SK-N-SH treated with all-trans-retinoic acid at 6 μM for 48 hours (cell line): ENCODE measurements around the gene SLCO3A1.

ENCODE experiments used
- ATAC-seq: fragments of 200-7000 bp; cut with Tn5 transposase; 3 replicates; pipeline ENCODE4 v1.9.1; 2020; ENCODE audit warnings: mild to moderate bottlenecking, moderate library complexity
- ARNTL ChIP-seq: fragments of 450-650 bp; formaldehyde crosslinking; IDR thresholded peaks from 2 replicates; pipeline ENCODE4 v1.5.0; 2020; ENCODE audit warnings: low read depth, mild to moderate bottlenecking, moderate library complexity, borderline replicate concordance
- BACH2 ChIP-seq: fragments of 250-450 bp; sonication (Bioruptor Pico); IDR thresholded peaks from 2 replicates; pipeline ENCODE4 v1.9.0; 2021; ENCODE audit warnings: mild to moderate bottlenecking, borderline replicate concordance
- ESRRG ChIP-seq: fragments of 250-450 bp; sonication (Bioruptor Pico); IDR thresholded peaks from 2 replicates; pipeline ENCODE4 v1.6.1; 2021; ENCODE audit warnings: mild to moderate bottlenecking
- GLIS3 ChIP-seq: fragments of 250-450 bp; sonication (Bioruptor Pico); IDR thresholded peaks from 2 replicates; pipeline ENCODE4 v1.5.0; 2020; ENCODE audit warnings: mild to moderate bottlenecking, moderate library complexity
- ISL1 ChIP-seq: fragments of 250-450 bp; sonication (Bioruptor Pico); IDR thresholded peaks from 2 replicates; pipeline ENCODE4 v2.1.2; 2022; ENCODE audit warnings: mild to moderate bottlenecking, moderate library complexity
- OSR1 ChIP-seq: fragments of 250-450 bp; sonication (Bioruptor Pico); IDR thresholded peaks from 2 replicates; pipeline ENCODE4 v1.8.0; 2022; ENCODE audit warnings: moderate library complexity, mild to moderate bottlenecking, inconsistent platforms
- PPARA ChIP-seq: fragments of 250-450 bp; sonication (Bioruptor Pico); IDR thresholded peaks from 2 replicates; pipeline ENCODE4 v1.5.0; 2020; ENCODE audit warnings: mild to moderate bottlenecking, borderline replicate concordance
- SNAI2 ChIP-seq: fragments of 250-450 bp; sonication (Bioruptor Pico); IDR thresholded peaks from 2 replicates; pipeline ENCODE4 v1.5.0; 2020; ENCODE audit warnings: mild to moderate bottlenecking, moderate library complexity
- TCF4 ChIP-seq: fragments of 250-450 bp; sonication (Bioruptor Pico); IDR thresholded peaks from 2 replicates; pipeline ENCODE4 v1.8.0; 2021; ENCODE audit warnings: mild to moderate bottlenecking, moderate library complexity, borderline replicate concordance
- TOX ChIP-seq: fragments of 250-450 bp; sonication (Bioruptor Pico); IDR thresholded peaks from 2 replicates; pipeline ENCODE4 v1.8.0; 2021; ENCODE audit warnings: mild to moderate bottlenecking, moderate library complexity, borderline replicate concordance
- ZC3H10 ChIP-seq: fragments of 250-450 bp; sonication (Bioruptor Pico); IDR thresholded peaks from 2 replicates; pipeline ENCODE4 v1.5.1; 2021; ENCODE audit warnings: mild to moderate bottlenecking, moderate library complexity
- ZFP3 ChIP-seq: fragments of 250-450 bp; sonication (Bioruptor Pico); IDR thresholded peaks from 2 replicates; pipeline ENCODE4 v1.5.0; 2020; ENCODE audit warnings: mild to moderate bottlenecking, moderate library complexity
- ZFP30 ChIP-seq: fragments of 450-650 bp; formaldehyde crosslinking; IDR thresholded peaks from 2 replicates; pipeline ENCODE4 v1.5.0; 2022; ENCODE audit warnings: mild to moderate bottlenecking, moderate library complexity
- ZNF565 ChIP-seq: fragments of 450-650 bp; formaldehyde crosslinking; conservative IDR thresholded peaks from 2 replicates; pipeline ENCODE4 v1.5.0; 2020; ENCODE audit warnings: low read depth, mild to moderate bottlenecking, moderate library complexity
- ZNF70 ChIP-seq: fragments of 450-650 bp; formaldehyde crosslinking; IDR thresholded peaks from 2 replicates; pipeline ENCODE4 v1.5.0; 2020; ENCODE audit warnings: mild to moderate bottlenecking, moderate library complexity
- ZNF8 ChIP-seq: fragments of 450-650 bp; formaldehyde crosslinking; IDR thresholded peaks from 2 replicates; pipeline ENCODE4 v1.5.0; 2020; ENCODE audit warnings: mild to moderate bottlenecking, moderate library complexity
- TF ChIP-seq, protein P1 (sequence below): fragments of 250-450 bp; sonication (Bioruptor Pico); IDR thresholded peaks from 2 replicates; pipeline ENCODE4 v1.5.1; 2021; ENCODE audit warnings: mild to moderate bottlenecking, moderate library complexity
- TF ChIP-seq, protein P2 (sequence below): fragments of 250-450 bp; sonication (Bioruptor Pico); IDR thresholded peaks from 2 replicates; pipeline ENCODE4 v1.8.0; 2021; ENCODE audit warnings: low read depth, mild to moderate bottlenecking, moderate library complexity, borderline replicate concordance
- TF ChIP-seq, protein P3 (sequence below): fragments of 250-450 bp; sonication (Bioruptor Pico); IDR thresholded peaks from 2 replicates; pipeline ENCODE4 v1.5.0; 2020; ENCODE audit warnings: mild to moderate bottlenecking, moderate library complexity
- TF ChIP-seq, protein P4 (sequence below): fragments of 250-450 bp; sonication (Bioruptor Pico); IDR thresholded peaks from 2 replicates; pipeline ENCODE4 v1.5.1; 2020; ENCODE audit warnings: low read depth, mild to moderate bottlenecking, moderate library complexity
- TF ChIP-seq, protein P5 (sequence below): fragments of 250-450 bp; sonication (Bioruptor Pico); IDR thresholded peaks from 2 replicates; pipeline ENCODE4 v1.8.0; 2020; ENCODE audit warnings: mild to moderate bottlenecking, moderate library complexity, borderline replicate concordance

The SLCO3A1 gene

DNA sequence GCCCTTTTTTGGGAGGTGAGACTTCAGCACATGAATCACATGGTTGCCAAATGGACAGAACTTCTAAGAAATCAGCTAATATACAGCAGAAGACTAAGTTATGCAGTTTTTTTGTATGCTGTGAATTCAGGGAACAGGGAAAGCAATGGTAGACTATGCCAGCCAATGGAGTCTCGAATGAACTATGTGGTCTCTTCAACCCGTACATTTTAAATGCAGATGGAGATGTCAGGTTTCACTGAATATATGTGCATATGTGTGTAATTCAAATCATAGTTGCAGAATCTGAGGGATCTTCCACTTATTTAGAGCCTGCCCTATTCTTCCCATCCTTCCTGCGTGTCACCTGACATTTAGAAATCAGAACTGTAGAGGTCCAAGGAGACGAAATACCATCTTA lies 187.9 kb downstream of the SLCO3A1 start:
- no peak for ATAC-seq
- no peak for TF ChIP-seq PPARA (CRISPR knock-in tag)
- TF ChIP-seq TCF4 (CRISPR knock-in tag), result no peak
- TF ChIP-seq ZNF8 (CRISPR knock-in tag), result no peak
- no peak for TF ChIP-seq ARNTL (CRISPR knock-in tag)
- no peak for TF ChIP-seq ISL1 (CRISPR knock-in tag)
- TF ChIP-seq GLIS3 (CRISPR knock-in tag), result no peak
- no peak for TF ChIP-seq ZNF565 (CRISPR knock-in tag)
- no peak for TF ChIP-seq ZC3H10 (CRISPR knock-in tag)
- no peak for TF ChIP-seq ZFP3 (CRISPR knock-in tag)
- no peak for TF ChIP-seq ESRRG (CRISPR knock-in tag)
- TF ChIP-seq, protein P1, sequence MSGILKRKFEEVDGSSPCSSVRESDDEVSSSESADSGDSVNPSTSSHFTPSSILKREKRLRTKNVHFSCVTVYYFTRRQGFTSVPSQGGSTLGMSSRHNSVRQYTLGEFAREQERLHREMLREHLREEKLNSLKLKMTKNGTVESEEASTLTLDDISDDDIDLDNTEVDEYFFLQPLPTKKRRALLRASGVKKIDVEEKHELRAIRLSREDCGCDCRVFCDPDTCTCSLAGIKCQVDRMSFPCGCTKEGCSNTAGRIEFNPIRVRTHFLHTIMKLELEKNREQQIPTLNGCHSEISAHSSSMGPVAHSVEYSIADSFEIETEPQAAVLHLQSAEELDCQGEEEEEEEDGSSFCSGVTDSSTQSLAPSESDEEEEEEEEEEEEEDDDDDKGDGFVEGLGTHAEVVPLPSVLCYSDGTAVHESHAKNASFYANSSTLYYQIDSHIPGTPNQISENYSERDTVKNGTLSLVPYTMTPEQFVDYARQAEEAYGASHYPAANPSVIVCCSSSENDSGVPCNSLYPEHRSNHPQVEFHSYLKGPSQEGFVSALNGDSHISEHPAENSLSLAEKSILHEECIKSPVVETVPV, result no peak
- TF ChIP-seq, protein P2, sequence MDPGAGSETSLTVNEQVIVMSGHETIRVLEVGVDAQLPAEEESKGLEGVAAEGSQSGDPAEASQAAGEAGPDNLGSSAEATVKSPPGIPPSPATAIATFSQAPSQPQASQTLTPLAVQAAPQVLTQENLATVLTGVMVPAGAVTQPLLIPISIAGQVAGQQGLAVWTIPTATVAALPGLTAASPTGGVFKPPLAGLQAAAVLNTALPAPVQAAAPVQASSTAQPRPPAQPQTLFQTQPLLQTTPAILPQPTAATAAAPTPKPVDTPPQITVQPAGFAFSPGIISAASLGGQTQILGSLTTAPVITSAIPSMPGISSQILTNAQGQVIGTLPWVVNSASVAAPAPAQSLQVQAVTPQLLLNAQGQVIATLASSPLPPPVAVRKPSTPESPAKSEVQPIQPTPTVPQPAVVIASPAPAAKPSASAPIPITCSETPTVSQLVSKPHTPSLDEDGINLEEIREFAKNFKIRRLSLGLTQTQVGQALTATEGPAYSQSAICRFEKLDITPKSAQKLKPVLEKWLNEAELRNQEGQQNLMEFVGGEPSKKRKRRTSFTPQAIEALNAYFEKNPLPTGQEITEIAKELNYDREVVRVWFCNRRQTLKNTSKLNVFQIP (CRISPR knock-in tag), result no peak
- no peak for TF ChIP-seq OSR1 (CRISPR knock-in tag)
- no peak for TF ChIP-seq TOX (CRISPR knock-in tag)
- TF ChIP-seq ZNF70 (CRISPR knock-in tag), result no peak
- no peak for TF ChIP-seq BACH2 (CRISPR knock-in tag)
- TF ChIP-seq ZFP30 (CRISPR knock-in tag), result no peak
- TF ChIP-seq, protein P3, sequence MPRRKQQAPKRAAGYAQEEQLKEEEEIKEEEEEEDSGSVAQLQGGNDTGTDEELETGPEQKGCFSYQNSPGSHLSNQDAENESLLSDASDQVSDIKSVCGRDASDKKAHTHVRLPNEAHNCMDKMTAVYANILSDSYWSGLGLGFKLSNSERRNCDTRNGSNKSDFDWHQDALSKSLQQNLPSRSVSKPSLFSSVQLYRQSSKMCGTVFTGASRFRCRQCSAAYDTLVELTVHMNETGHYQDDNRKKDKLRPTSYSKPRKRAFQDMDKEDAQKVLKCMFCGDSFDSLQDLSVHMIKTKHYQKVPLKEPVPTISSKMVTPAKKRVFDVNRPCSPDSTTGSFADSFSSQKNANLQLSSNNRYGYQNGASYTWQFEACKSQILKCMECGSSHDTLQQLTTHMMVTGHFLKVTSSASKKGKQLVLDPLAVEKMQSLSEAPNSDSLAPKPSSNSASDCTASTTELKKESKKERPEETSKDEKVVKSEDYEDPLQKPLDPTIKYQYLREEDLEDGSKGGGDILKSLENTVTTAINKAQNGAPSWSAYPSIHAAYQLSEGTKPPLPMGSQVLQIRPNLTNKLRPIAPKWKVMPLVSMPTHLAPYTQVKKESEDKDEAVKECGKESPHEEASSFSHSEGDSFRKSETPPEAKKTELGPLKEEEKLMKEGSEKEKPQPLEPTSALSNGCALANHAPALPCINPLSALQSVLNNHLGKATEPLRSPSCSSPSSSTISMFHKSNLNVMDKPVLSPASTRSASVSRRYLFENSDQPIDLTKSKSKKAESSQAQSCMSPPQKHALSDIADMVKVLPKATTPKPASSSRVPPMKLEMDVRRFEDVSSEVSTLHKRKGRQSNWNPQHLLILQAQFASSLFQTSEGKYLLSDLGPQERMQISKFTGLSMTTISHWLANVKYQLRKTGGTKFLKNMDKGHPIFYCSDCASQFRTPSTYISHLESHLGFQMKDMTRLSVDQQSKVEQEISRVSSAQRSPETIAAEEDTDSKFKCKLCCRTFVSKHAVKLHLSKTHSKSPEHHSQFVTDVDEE (CRISPR knock-in tag), result no peak
- TF ChIP-seq, protein P4, sequence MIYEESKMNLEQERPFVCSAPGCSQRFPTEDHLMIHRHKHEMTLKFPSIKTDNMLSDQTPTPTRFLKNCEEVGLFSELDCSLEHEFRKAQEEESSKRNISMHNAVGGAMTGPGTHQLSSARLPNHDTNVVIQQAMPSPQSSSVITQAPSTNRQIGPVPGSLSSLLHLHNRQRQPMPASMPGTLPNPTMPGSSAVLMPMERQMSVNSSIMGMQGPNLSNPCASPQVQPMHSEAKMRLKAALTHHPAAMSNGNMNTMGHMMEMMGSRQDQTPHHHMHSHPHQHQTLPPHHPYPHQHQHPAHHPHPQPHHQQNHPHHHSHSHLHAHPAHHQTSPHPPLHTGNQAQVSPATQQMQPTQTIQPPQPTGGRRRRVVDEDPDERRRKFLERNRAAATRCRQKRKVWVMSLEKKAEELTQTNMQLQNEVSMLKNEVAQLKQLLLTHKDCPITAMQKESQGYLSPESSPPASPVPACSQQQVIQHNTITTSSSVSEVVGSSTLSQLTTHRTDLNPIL, result no peak

DNA sequence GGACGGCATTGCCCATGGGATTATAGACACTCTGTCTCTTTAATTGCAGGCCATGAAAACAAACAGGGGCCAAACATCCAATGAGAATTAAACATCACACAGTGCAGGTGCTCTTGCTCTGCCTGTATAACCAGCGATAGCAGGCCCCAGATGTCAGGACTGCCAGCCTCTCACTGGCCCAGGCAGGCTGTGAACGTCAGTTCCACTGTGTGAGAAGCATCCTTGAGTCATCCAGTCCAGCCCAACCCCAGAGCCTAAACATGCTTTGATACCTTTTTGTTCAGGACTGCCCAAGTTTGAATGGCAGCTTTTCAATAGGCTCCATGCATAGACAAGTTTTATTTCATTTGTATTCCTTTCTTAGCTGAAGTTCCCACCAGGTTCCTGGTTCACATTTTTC lies 189.8 kb downstream of the SLCO3A1 start:
- no peak for ATAC-seq
- no peak for TF ChIP-seq TOX (CRISPR knock-in tag)
- TF ChIP-seq, protein P4, result no peak

DNA sequence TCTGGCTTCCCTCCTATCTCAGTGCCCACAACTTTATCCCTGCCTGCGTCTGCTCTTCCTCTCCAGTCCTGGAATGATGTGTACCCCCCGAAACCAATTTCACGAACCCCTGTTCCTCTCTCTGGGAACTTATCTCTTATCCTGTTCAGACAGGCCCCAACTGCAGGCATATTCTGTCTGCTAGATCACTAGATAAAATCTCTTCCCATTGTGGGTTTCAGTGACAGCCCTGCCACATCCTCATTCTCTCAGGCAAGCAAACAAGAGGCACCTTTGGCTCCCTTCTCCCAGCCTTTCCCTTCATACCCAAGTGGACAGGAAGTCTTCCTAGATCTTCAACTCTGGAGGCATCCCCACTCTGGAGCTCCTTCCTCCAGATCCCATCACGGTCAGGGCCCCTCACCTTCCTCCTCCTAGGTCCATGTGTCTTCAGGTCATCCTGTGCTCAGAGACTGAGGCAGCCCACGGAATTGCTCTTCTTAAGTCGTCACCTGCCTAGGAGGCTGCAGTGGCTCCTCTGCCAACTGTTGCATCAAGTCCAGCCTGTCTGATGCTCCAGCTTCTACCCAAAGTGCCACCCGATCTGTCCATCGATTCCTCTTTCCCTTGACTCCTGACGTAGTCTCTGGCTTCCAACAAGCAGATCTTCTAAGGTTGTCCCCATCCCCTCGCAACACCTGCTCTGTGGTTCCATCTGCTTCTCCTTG lies 190.8 kb downstream of the SLCO3A1 start:
- ATAC-seq, result no peak
- TF ChIP-seq, protein P5, sequence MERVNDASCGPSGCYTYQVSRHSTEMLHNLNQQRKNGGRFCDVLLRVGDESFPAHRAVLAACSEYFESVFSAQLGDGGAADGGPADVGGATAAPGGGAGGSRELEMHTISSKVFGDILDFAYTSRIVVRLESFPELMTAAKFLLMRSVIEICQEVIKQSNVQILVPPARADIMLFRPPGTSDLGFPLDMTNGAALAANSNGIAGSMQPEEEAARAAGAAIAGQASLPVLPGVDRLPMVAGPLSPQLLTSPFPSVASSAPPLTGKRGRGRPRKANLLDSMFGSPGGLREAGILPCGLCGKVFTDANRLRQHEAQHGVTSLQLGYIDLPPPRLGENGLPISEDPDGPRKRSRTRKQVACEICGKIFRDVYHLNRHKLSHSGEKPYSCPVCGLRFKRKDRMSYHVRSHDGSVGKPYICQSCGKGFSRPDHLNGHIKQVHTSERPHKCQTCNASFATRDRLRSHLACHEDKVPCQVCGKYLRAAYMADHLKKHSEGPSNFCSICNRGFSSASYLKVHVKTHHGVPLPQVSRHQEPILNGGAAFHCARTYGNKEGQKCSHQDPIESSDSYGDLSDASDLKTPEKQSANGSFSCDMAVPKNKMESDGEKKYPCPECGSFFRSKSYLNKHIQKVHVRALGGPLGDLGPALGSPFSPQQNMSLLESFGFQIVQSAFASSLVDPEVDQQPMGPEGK (CRISPR knock-in tag), result no peak
- TF ChIP-seq ZFP3 (CRISPR knock-in tag), result no peak
- no peak for TF ChIP-seq GLIS3 (CRISPR knock-in tag)
- TF ChIP-seq BACH2 (CRISPR knock-in tag), result no peak
- no peak for TF ChIP-seq SNAI2
